ENCODE measurements around the gene NOLC1. TPM values are rescaled to one million over a fixed set of nuclear protein-coding genes. Genes with fewer than 3 reads are reported as not detected.

Gene NOLC1
- total RNA-seq, 3 donors from 2014 or later = 33.2 to 44.3 (median 40.1) TPM

- peak overlapping the region; percentile 46 for H3K4me3 ChIP-seq
- peak; percentile 1 for ATAC-seq
- TF ChIP-seq, protein P1, sequence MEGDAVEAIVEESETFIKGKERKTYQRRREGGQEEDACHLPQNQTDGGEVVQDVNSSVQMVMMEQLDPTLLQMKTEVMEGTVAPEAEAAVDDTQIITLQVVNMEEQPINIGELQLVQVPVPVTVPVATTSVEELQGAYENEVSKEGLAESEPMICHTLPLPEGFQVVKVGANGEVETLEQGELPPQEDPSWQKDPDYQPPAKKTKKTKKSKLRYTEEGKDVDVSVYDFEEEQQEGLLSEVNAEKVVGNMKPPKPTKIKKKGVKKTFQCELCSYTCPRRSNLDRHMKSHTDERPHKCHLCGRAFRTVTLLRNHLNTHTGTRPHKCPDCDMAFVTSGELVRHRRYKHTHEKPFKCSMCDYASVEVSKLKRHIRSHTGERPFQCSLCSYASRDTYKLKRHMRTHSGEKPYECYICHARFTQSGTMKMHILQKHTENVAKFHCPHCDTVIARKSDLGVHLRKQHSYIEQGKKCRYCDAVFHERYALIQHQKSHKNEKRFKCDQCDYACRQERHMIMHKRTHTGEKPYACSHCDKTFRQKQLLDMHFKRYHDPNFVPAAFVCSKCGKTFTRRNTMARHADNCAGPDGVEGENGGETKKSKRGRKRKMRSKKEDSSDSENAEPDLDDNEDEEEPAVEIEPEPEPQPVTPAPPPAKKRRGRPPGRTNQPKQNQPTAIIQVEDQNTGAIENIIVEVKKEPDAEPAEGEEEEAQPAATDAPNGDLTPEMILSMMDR (IDR thresholded peaks at IDR 0.05) = no peak
- H3K4me1 ChIP-seq (ENCODE audit: low read depth) = peaks cover 27% of the 10 kb centered on the region
- H3K9me3 ChIP-seq = no peaks in the 10 kb centered on the region
- DNase-seq = peak; percentile 65 to 75 (median 68)
- H3K36me3 ChIP-seq (ENCODE audit: low read depth) = no peaks in the 10 kb centered on the region
- intact Hi-C loops (cut with DNase I, micrococcal nuclease) = no loop called here
These were observed 31.0 kb upstream of the NOLC1 start for GRCh38 chr10:102120991-102121738.

- Histone ChIP-seq H3K4me3 (no peak overlapping the region), H3K36me3 (ENCODE audit: low read depth) (no peaks in the 10 kb centered on the region), H3K4me1 (ENCODE audit: low read depth) (peaks cover 20% of the 10 kb centered on the region), H3K9me3 (no peaks in the 10 kb centered on the region)
- TF ChIP-seq, protein P1 (IDR thresholded peaks at IDR 0.05) = no peak
- intact Hi-C loops (cut with DNase I, micrococcal nuclease) = no loop called here
- peak in 2 of 3 donors; percentile 32 to 38 for DNase-seq
- no peak for ATAC-seq
These were observed 30.3 kb upstream of the NOLC1 start for GRCh38 chr10:102121739-102122372.

DNA sequence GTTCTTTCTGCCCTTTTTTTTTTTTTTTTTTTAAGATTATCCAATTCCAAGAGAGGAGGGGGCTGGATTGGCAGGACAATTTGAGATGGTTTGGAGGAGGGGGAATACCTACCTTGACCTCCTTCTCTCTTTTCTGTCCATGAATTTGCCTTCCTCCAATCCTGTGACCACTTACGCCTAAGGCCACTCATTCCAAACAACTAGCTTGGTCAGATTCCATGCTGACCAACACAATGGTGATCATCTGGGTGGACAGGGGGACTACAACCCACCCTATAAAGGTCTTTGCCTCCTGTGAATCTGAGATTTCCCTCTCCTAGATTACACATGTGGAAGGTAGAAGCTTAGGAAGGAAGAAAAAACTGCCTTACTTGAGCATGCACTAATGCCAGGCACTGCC is 29.7 kb upstream of the NOLC1 start:
- Histone ChIP-seq H3K9me3 (no peaks in the 10 kb centered on the region), H3K4me1 (ENCODE audit: low read depth) (peaks cover 14% of the 10 kb centered on the region), H3K4me3 (no peak overlapping the region), H3K36me3 (ENCODE audit: low read depth) (no peaks in the 10 kb centered on the region)
- intact Hi-C loops (cut with DNase I, micrococcal nuclease) = no loop called here
- TF ChIP-seq, protein P1 (IDR thresholded peaks at IDR 0.05) = no peak
- DNase-seq (no peak), ATAC-seq (no peak)

GRCh38 chr10:102123223-102123622 is 29.0 kb upstream of the NOLC1 start:
- Histone ChIP-seq H3K36me3 (ENCODE audit: low read depth) (no peaks in the 10 kb centered on the region), H3K4me1 (ENCODE audit: low read depth) (peaks cover 7% of the 10 kb centered on the region), H3K4me3 (no peak overlapping the region), H3K9me3 (no peaks in the 10 kb centered on the region)
- intact Hi-C loops (cut with DNase I, micrococcal nuclease) = no loop called here
- no peak for DNase-seq
- TF ChIP-seq, protein P1 (IDR thresholded peaks at IDR 0.05) = no peak
- no peak for ATAC-seq

GRCh38 chr10:102131286-102132170 is 20.7 kb upstream of the NOLC1 start:
- DNase-seq = no peak
- TF ChIP-seq, protein P1 (IDR thresholded peaks at IDR 0.05) = no peak
- Histone ChIP-seq H3K4me3 (no peak overlapping the region), H3K9me3 (no peaks in the 10 kb centered on the region), H3K4me1 (ENCODE audit: low read depth) (peaks cover 15% of the 10 kb centered on the region), H3K36me3 (ENCODE audit: low read depth) (no peaks in the 10 kb centered on the region)
- intact Hi-C loops (cut with DNase I, micrococcal nuclease) = no loop called here
- no peak for ATAC-seq

All from mucosa of descending colon (tissue), 3 donors.